K562 (cell line): ENCODE results near the gene RBFA. TPM values are rescaled to one million over a fixed set of nuclear protein-coding genes. Genes with fewer than 3 reads are reported as not detected.
A peak's percentile ranks its signal among the peaks of the same experiment; 100 is the strongest.

Source experiments
- ARID2 ChIP-seq: fragments of 450-650 bp; IDR thresholded peaks from 2 replicates; pipeline ENCODE4 v1.6.1; 2017; ENCODE audit warnings: antibody characterized with exemption, mild to moderate bottlenecking
- CBX5 ChIP-seq: IDR thresholded peaks from 2 replicates; pipeline ENCODE4 v1.6.1; 2014; ENCODE audit warnings: low read depth, borderline replicate concordance
- ESRRB ChIP-seq: fragments of 250-450 bp; sonication (Bioruptor Pico); IDR thresholded peaks from 2 replicates; pipeline ENCODE4 v1.5.0; 2020; ENCODE audit warnings: mild to moderate bottlenecking, moderate library complexity, borderline replicate concordance
- HMG20B ChIP-seq: fragments of 250-450 bp; sonication (Bioruptor Pico); IDR thresholded peaks from 2 replicates; pipeline ENCODE4 v1.5.0; 2021; ENCODE audit warnings: mild to moderate bottlenecking
- HSF4 ChIP-seq: fragments of 250-450 bp; sonication (Bioruptor Pico); IDR thresholded peaks from 2 replicates; pipeline ENCODE4 v2.1.2; 2022; ENCODE audit warnings: mild to moderate bottlenecking, moderate library complexity, borderline replicate concordance
- KLF13 ChIP-seq: fragments of 450-650 bp; IDR thresholded peaks from 2 replicates; pipeline ENCODE4 v1.6.1; 2016; ENCODE audit warnings: missing genetic modification characterization, low read depth, mild to moderate bottlenecking, missing compliant biosample characterization, moderate library complexity, borderline replicate concordance
- MCM3 ChIP-seq: fragments of 450-650 bp; IDR thresholded peaks from 2 replicates; pipeline ENCODE4 v1.6.1; 2016
- NFE2L1 ChIP-seq: fragments of 450-650 bp; IDR thresholded peaks from 2 replicates; pipeline ENCODE4 v1.6.1; 2016; ENCODE audit warnings: missing genetic modification characterization, low read depth, mild to moderate bottlenecking, missing compliant biosample characterization, moderate library complexity, borderline replicate concordance
- RBM15 ChIP-seq: fragments of 200-400 bp; formaldehyde crosslinking; IDR thresholded peaks from 2 replicates; pipeline ENCODE4 v1.6.1; 2018; ENCODE audit warnings: mild to moderate bottlenecking, low read length, moderate library complexity; ENCODE audit not compliant: insufficient read depth
- RERE ChIP-seq: sonication (generic); formaldehyde crosslinking; IDR thresholded peaks from 2 replicates; pipeline ENCODE4 v1.8.0; 2023; ENCODE audit warnings: missing genetic modification reagents, mild to moderate bottlenecking, borderline replicate concordance
- YY1 ChIP-seq, 3 experiments: IDR thresholded peaks; 2 replicates each; pipeline ENCODE4 v1.6.1; 2011; ENCODE audit warnings: low read length in 2 of 3, mild to moderate bottlenecking in 2 of 3, moderate library complexity in 2 of 3, borderline replicate concordance in 1 of 3, control low read depth in 1 of 3, low read depth in 1 of 3; ENCODE audit not compliant: insufficient read depth in 3 of 3, insufficient replicate concordance in 2 of 3, control insufficient read depth in 1 of 3, insufficient read length in 1 of 3; ENCODE audit errors: extremely low read depth in 1 of 3
- polyA plus RNA-seq, 8 experiments: library from polyadenylated mRNA; depleted of rRNA in 4 of 8; stranded (reverse) in 5 of 8; unstranded in 3 of 8; fragments of >200 nt; fragmentation: Nextera tagmentation in 2 of 8; fragmentation: Illumina TruSeq in 1 of 8; extraction: Ambion mirVana in 2 of 8; extraction: Trizol in 1 of 8; gene quantifications; 2 replicates each; pipeline versions ENCODE4 v1.2.1 to v1.2.3, GENCODE V29; 2011 to 2014; ENCODE audit warnings: inconsistent platforms in 1 of 8, missing spikeins in 1 of 8
- total RNA-seq, 7 experiments: library from RNA; depleted of rRNA in 6 of 7; stranded (reverse); fragments of >200 nt in 6 of 7; fragmentation: Illumina TruSeq in 2 of 7; extraction: Trizol in 2 of 7; gene quantifications; 2 replicates each; pipeline versions ENCODE4 v1.2.1 to v1.2.3, GENCODE V29; 2011 to 2021; ENCODE audit warnings: low replicate concordance in 1 of 7
- TF ChIP-seq, protein P1 (sequence below): fragments of 250-450 bp; sonication (Bioruptor Pico); IDR thresholded peaks from 2 replicates; pipeline ENCODE4 v1.4.0; 2020; ENCODE audit warnings: mild to moderate bottlenecking, moderate library complexity, borderline replicate concordance

RBFA gene
- total and polyA plus RNA-seq, 9 of the 15 experiments (the other 6 are each of a cell fraction or from before 2014, with no cell fraction given): 3.4 to 41.9 (median 25.8) TPM

- TF ChIP-seq RERE (CRISPR knock-in tag): no peak
- TF ChIP-seq HMG20B: no peak
- no peak for TF ChIP-seq NFE2L1
- no peak for TF ChIP-seq MCM3
- TF ChIP-seq CBX5: no peak
- TF ChIP-seq ARID2: no peak
- TF ChIP-seq RBM15: no peak
- TF ChIP-seq HSF4 (CRISPR knock-in tag): no peak
- TF ChIP-seq KLF13: no peak
- no peak for TF ChIP-seq ESRRB (CRISPR knock-in tag)
- TF ChIP-seq, protein P1, sequence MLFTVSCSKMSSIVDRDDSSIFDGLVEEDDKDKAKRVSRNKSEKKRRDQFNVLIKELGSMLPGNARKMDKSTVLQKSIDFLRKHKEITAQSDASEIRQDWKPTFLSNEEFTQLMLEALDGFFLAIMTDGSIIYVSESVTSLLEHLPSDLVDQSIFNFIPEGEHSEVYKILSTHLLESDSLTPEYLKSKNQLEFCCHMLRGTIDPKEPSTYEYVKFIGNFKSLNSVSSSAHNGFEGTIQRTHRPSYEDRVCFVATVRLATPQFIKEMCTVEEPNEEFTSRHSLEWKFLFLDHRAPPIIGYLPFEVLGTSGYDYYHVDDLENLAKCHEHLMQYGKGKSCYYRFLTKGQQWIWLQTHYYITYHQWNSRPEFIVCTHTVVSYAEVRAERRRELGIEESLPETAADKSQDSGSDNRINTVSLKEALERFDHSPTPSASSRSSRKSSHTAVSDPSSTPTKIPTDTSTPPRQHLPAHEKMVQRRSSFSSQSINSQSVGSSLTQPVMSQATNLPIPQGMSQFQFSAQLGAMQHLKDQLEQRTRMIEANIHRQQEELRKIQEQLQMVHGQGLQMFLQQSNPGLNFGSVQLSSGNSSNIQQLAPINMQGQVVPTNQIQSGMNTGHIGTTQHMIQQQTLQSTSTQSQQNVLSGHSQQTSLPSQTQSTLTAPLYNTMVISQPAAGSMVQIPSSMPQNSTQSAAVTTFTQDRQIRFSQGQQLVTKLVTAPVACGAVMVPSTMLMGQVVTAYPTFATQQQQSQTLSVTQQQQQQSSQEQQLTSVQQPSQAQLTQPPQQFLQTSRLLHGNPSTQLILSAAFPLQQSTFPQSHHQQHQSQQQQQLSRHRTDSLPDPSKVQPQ (CRISPR knock-in tag): no peak
- peak in 1 of 3 experiments; percentile 40 for TF ChIP-seq YY1 (IDR thresholded peaks at IDR 0.05; ENCODE audit: borderline replicate concordance in 1 of 3, control insufficient read depth in 1 of 3, extremely low read depth in 1 of 3, insufficient read depth in 3 of 3, insufficient read length in 1 of 3, insufficient replicate concordance in 2 of 3, low read depth in 1 of 3, low read length in 2 of 3)
Observed at GRCh38 chr18:79988451-79989194, 45.6 kb upstream of the RBFA start, which contains the start of gene TXNL4A (continued).
